Melanocyte of skin (primary cell): ENCODE measurements around the gene KLK2. TPM values are rescaled to one million over a fixed set of nuclear protein-coding genes. Genes with fewer than 3 reads are reported as not detected.

Experiments
- total RNA-seq, 2 donors: library from RNA; depleted of rRNA; stranded (reverse); fragments of >200 nt; gene quantifications; 2 replicates each; pipeline ENCODE4 v1.2.3, GENCODE V29; 2012

Gene KLK2
- not detected for total RNA-seq

GRCh38 chr19:50873056-50873455 lies at the start of gene KLK2:
TSS of gene KLK2 (plus strand) at chr19:50873439. CDS start at chr19:50873474, 35 bp downstream.

GRCh38 chr19:50833117-50833801 lies 40.0 kb upstream of the KLK2 start, which contains the start of gene KLK15:
TSS of gene KLK15 (minus strand) at chr19:50833574. CDS start at chr19:50831492, 2,082 bp downstream.

GRCh38 chr19:50854636-50855410 lies 18.4 kb upstream of the KLK2 start, which contains the start of gene KLK3:
TSS of gene KLK3 (plus strand) at chr19:50854915. CDS start at chr19:50854956, 41 bp downstream.

GRCh38 chr19:50911206-50912101 lies 38.2 kb downstream of the KLK2 start, which contains the start of gene KLK4:
TSS of gene KLK4 (minus strand) at chr19:50911395. CDS start at chr19:50910738, 657 bp downstream.

Other genes with a start within 250 kb of the KLK2 start
- gene SYT3, start 233.6 kb upstream of the KLK2 start, total RNA-seq = not detected
- gene C19orf81, start 224.0 kb upstream of the KLK2 start, total RNA-seq = not detected
- under 1 TPM in 1 of 2 donors, not detected in 1; 0.67 TPM for gene SHANK1, start 153.6 kb upstream of the KLK2 start, total RNA-seq
- 10 to 100 TPM in 1 of 2 donors, 1 to 10 TPM in 1; 5.5 to 25.0 TPM for gene CLEC11A, start 150.1 kb upstream of the KLK2 start, total RNA-seq
- not detected for gene GPR32, start 103.0 kb upstream of the KLK2 start, total RNA-seq
- not detected for gene ACP4, start 83.0 kb upstream of the KLK2 start, total RNA-seq
- under 1 TPM in 1 of 2 donors, not detected in 1; under 0.01 TPM for gene KLK1, start 49.7 kb upstream of the KLK2 start, total RNA-seq
- gene KLK15, start 39.9 kb upstream of the KLK2 start, total RNA-seq = not detected
- not detected for gene KLK3, start 18.5 kb upstream of the KLK2 start, total RNA-seq
- not detected for gene KLK4, start 38.0 kb downstream of the KLK2 start, total RNA-seq
- not detected for gene KLK5, start 79.6 kb downstream of the KLK2 start, total RNA-seq
- gene KLK6, start 96.2 kb downstream of the KLK2 start, total RNA-seq = not detected
- gene KLK7, start 110.5 kb downstream of the KLK2 start, total RNA-seq = not detected
- not detected for gene KLK8, start 128.2 kb downstream of the KLK2 start, total RNA-seq
- gene KLK10, start 146.3 kb downstream of the KLK2 start, total RNA-seq = under 1 TPM in 1 of 2 donors, not detected in 1; 0.69 TPM
- not detected for gene KLK11, start 153.2 kb downstream of the KLK2 start, total RNA-seq
- gene KLK12, start 161.6 kb downstream of the KLK2 start, total RNA-seq = not detected
- not detected for gene KLK13, start 191.7 kb downstream of the KLK2 start, total RNA-seq
- under 1 TPM in 1 of 2 donors, not detected in 1; 0.33 TPM for gene KLK14, start 209.4 kb downstream of the KLK2 start, total RNA-seq
- 1 to 10 TPM; 5.5 to 8.0 TPM for gene CTU1, start 235.0 kb downstream of the KLK2 start, total RNA-seq